H9 (cell line): Measurements from ENCODE around the gene TMC1. TPM values are rescaled to one million over a fixed set of nuclear protein-coding genes. Genes with fewer than 3 reads are reported as not detected.

Source experiments
- DNase-seq: peaks from one replicate; pipeline ENCODE4 v3.0.0-alpha.2; 2017
- H2AFZ ChIP-seq: one replicate; pipeline ENCODE4 v1.6.1; 2013; ENCODE audit warnings: mild to moderate bottlenecking, low read length, control low read depth, moderate library complexity
- H2AK5ac ChIP-seq: 2 replicates; pipeline ENCODE4 v1.6.1; 2013; ENCODE audit warnings: low read length, control low read depth, mixed read lengths; ENCODE audit not compliant: insufficient read length
- H2BK120ac ChIP-seq: one replicate; pipeline ENCODE4 v1.6.1; 2013; ENCODE audit warnings: low read depth, mild to moderate bottlenecking, low read length, control low read depth, inconsistent platforms; ENCODE audit not compliant: poor library complexity, severe bottlenecking
- H2BK12ac ChIP-seq: 2 replicates; pipeline ENCODE4 v1.6.1; 2013; ENCODE audit warnings: low read length, control low read depth, mixed read lengths, low read depth; ENCODE audit not compliant: insufficient read length
- H2BK15ac ChIP-seq: 2 replicates; pipeline ENCODE4 v1.6.1; 2013; ENCODE audit warnings: low read depth, low read length, control low read depth
- H2BK20ac ChIP-seq: one replicate; pipeline ENCODE4 v1.6.1; 2013; ENCODE audit warnings: low read depth, mild to moderate bottlenecking, low read length, control low read depth, inconsistent platforms; ENCODE audit not compliant: poor library complexity, severe bottlenecking
- H2BK5ac ChIP-seq: 2 replicates; pipeline ENCODE4 v1.6.1; 2013; ENCODE audit warnings: low read length, control low read depth, mixed read lengths; ENCODE audit not compliant: insufficient read length
- H3K14ac ChIP-seq: 2 replicates; pipeline ENCODE4 v1.6.1; 2013; ENCODE audit warnings: low read length, control low read depth; ENCODE audit not compliant: insufficient read depth
- H3K18ac ChIP-seq: 2 replicates; pipeline ENCODE4 v1.6.1; 2013; ENCODE audit warnings: low read depth, mild to moderate bottlenecking, mixed read lengths, low read length, control low read depth; ENCODE audit not compliant: insufficient read length
- H3K23ac ChIP-seq: 2 replicates; pipeline ENCODE4 v1.6.1; 2013; ENCODE audit warnings: low read length, control low read depth, mixed read lengths, low read depth; ENCODE audit not compliant: insufficient read length
- H3K23me2 ChIP-seq: 2 replicates; pipeline ENCODE4 v1.6.1; 2013; ENCODE audit warnings: low read depth, mild to moderate bottlenecking, mixed read lengths, low read length, control low read depth; ENCODE audit not compliant: insufficient read length, poor library complexity, severe bottlenecking
- H3K27ac ChIP-seq: 2 replicates; pipeline ENCODE4 v1.5.1; 2013; ENCODE audit warnings: low read length, control low read depth, mixed read lengths, low read depth; ENCODE audit not compliant: insufficient read length
- H3K27me3 ChIP-seq: 2 replicates; pipeline ENCODE4 v1.6.1; 2013; ENCODE audit warnings: low read length, control low read depth, inconsistent platforms; ENCODE audit not compliant: insufficient read depth
- H3K4ac ChIP-seq: 2 replicates; pipeline ENCODE4 v1.6.1; 2013; ENCODE audit warnings: low read depth, mild to moderate bottlenecking, control low read depth, inconsistent platforms, low read length, moderate library complexity
- H3K4me1 ChIP-seq: 2 replicates; pipeline ENCODE4 v1.6.1; 2013; ENCODE audit warnings: low read length, control low read depth, inconsistent platforms; ENCODE audit not compliant: insufficient read depth
- H3K4me2 ChIP-seq: 2 replicates; pipeline ENCODE4 v1.6.1; 2013; ENCODE audit warnings: low read length, control low read depth, mixed read lengths; ENCODE audit not compliant: insufficient read length, insufficient read depth
- H3K56ac ChIP-seq: 2 replicates; pipeline ENCODE4 v1.6.1; 2013; ENCODE audit warnings: low read depth, mild to moderate bottlenecking, mixed read lengths, low read length, control low read depth; ENCODE audit not compliant: insufficient read length
- H3K79me1 ChIP-seq: 2 replicates; pipeline ENCODE4 v1.6.1; 2013; ENCODE audit warnings: low read depth, mild to moderate bottlenecking, moderate library complexity, low read length, control low read depth, inconsistent platforms; ENCODE audit not compliant: insufficient read depth, poor library complexity, severe bottlenecking
- H3K79me2 ChIP-seq: 2 replicates; pipeline ENCODE4 v1.6.1; 2013; ENCODE audit warnings: low read length, control low read depth, inconsistent platforms; ENCODE audit not compliant: insufficient read depth
- H3K9ac ChIP-seq: 2 replicates; pipeline ENCODE4 v1.6.1; 2013; ENCODE audit warnings: low read length, control low read depth, mixed read lengths; ENCODE audit not compliant: insufficient read length; ENCODE audit errors: extremely low read depth
- H3K9me3 ChIP-seq: one replicate; pipeline ENCODE4 v1.6.1; 2013; ENCODE audit warnings: low read depth, low read length, inconsistent platforms; ENCODE audit not compliant: control insufficient read depth
- H3T11ph ChIP-seq: one replicate; pipeline ENCODE4 v1.6.1; 2013; ENCODE audit warnings: mild to moderate bottlenecking, low read length, control low read depth, inconsistent platforms
- H4K20me1 ChIP-seq: one replicate; pipeline ENCODE4 v1.6.1; 2013; ENCODE audit not compliant: control insufficient read depth, insufficient read length, insufficient read depth
- H4K5ac ChIP-seq: 2 replicates; pipeline ENCODE4 v1.6.1; 2013; ENCODE audit warnings: low read depth, mild to moderate bottlenecking, mixed read lengths, low read length, control low read depth; ENCODE audit not compliant: insufficient read length
- H4K8ac ChIP-seq: replicated peaks from 2 replicates; pipeline ENCODE4 v1.6.1; 2013; ENCODE audit warnings: low read length, control low read depth, mixed read lengths, low read depth; ENCODE audit not compliant: insufficient read length
- H4K91ac ChIP-seq: 2 replicates; pipeline ENCODE4 v1.6.1; 2013; ENCODE audit warnings: low read depth, mild to moderate bottlenecking, moderate library complexity, mixed read lengths, low read length, control low read depth; ENCODE audit not compliant: insufficient read length
- H3K27ac Mint-ChIP-seq, 3 experiments: 2 replicates in 2 of 3; 3 replicates in 1 of 3; pipeline ENCODE4 v1.8.0; 2020 to 2021; ENCODE audit warnings: mixed read lengths in 3 of 3, mild to moderate bottlenecking in 1 of 3, moderate library complexity in 1 of 3
- H3K27me3 Mint-ChIP-seq: 2 replicates; pipeline ENCODE4 v1.8.0; 2021; ENCODE audit warnings: low read depth, mild to moderate bottlenecking, moderate library complexity, mixed read lengths
- H3K36me3 Mint-ChIP-seq, 3 experiments: 2 replicates in 2 of 3; 3 replicates in 1 of 3; pipeline ENCODE4 v1.8.0; 2020 to 2021; ENCODE audit warnings: low read depth in 3 of 3, mixed read lengths in 3 of 3; ENCODE audit not compliant: insufficient read depth in 1 of 3
- H3K4me1 Mint-ChIP-seq, 2 experiments: 2 replicates each; pipeline ENCODE4 v1.8.0; 2020; ENCODE audit warnings: mixed read lengths in 2 of 2
- H3K4me3 Mint-ChIP-seq, 2 experiments: 2 replicates in 1 of 2; 3 replicates in 1 of 2; pipeline ENCODE4 v1.8.0; 2020 to 2021; ENCODE audit warnings: mild to moderate bottlenecking in 2 of 2, mixed read lengths in 2 of 2, moderate library complexity in 1 of 2
- H3K9me3 Mint-ChIP-seq, 2 experiments: 2 replicates in 1 of 2; 3 replicates in 1 of 2; pipeline ENCODE4 v1.8.0; 2020; ENCODE audit warnings: mild to moderate bottlenecking in 2 of 2, mixed read lengths in 2 of 2, moderate library complexity in 1 of 2
- WGBS: extraction: QIAGEN DNeasy Blood & Tissue Kit; methylation state at CpG from one replicate; pipeline ENCODE4 v1.1.7; 2013; ENCODE audit warnings: missing lambda C conversion rate, low lambda C conversion rate, mixed read lengths; ENCODE audit not compliant: insufficient read length; ENCODE audit errors: extremely low coverage; 5-methylcytosine and 5-hydroxymethylcytosine counted together
- total RNA-seq: library from RNA; stranded (reverse); gene quantifications from 2 replicates; pipeline ENCODE4 v1.2.1, GENCODE V29; 2021
- TF ChIP-seq, protein P1 (sequence below): fragments of 200-600 bp; sonication (generic); conservative IDR thresholded peaks from 3 replicates; pipeline ENCODE4 v1.8.0; 2021; ENCODE audit warnings: antibody characterized with exemption, mild to moderate bottlenecking

Gene TMC1
- total RNA-seq, 1 experiment from 2014 or later, result 2.4 TPM

GRCh38 chr9:72600671-72601070, 79.3 kb downstream of the TMC1 start:
- no peaks in the 10 kb centered on the region for H3K27me3 Mint-ChIP-seq
- DNase-seq, result no peak
- Histone ChIP-seq H4K8ac (no peak overlapping the region), H3K27me3 (no peaks in the 10 kb centered on the region), H3T11ph (no peak overlapping the region), H4K5ac (no peak overlapping the region), H2AFZ (no peak overlapping the region), H2BK5ac (no peak overlapping the region), H3K14ac (no peak overlapping the region), H2AK5ac (no peak overlapping the region), H3K56ac (no peak overlapping the region), H3K79me2 (no peaks in the 10 kb centered on the region), H3K23me2 (no peaks in the 10 kb centered on the region), H3K18ac (no peak overlapping the region), H4K20me1 (no peaks in the 10 kb centered on the region), H2BK20ac (no peak overlapping the region), H3K9ac (no peak overlapping the region), H3K27ac (no peak overlapping the region), H3K23ac (no peak overlapping the region), H3K4me1 (0 out of 2 replicates have a peak, but pooled peaks cover 3% of the 10 kb centered on the region), H3K79me1 (no peaks in the 10 kb centered on the region), H2BK120ac (no peak overlapping the region), H2BK12ac (no peak overlapping the region), H3K9me3 (no peaks in the 10 kb centered on the region), H3K4ac (no peak overlapping the region), H3K4me2 (no peak overlapping the region), H4K91ac (no peak overlapping the region), H2BK15ac (no peak overlapping the region)
- TF ChIP-seq, protein P1, sequence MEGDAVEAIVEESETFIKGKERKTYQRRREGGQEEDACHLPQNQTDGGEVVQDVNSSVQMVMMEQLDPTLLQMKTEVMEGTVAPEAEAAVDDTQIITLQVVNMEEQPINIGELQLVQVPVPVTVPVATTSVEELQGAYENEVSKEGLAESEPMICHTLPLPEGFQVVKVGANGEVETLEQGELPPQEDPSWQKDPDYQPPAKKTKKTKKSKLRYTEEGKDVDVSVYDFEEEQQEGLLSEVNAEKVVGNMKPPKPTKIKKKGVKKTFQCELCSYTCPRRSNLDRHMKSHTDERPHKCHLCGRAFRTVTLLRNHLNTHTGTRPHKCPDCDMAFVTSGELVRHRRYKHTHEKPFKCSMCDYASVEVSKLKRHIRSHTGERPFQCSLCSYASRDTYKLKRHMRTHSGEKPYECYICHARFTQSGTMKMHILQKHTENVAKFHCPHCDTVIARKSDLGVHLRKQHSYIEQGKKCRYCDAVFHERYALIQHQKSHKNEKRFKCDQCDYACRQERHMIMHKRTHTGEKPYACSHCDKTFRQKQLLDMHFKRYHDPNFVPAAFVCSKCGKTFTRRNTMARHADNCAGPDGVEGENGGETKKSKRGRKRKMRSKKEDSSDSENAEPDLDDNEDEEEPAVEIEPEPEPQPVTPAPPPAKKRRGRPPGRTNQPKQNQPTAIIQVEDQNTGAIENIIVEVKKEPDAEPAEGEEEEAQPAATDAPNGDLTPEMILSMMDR, result no peak
- no peaks in the 10 kb centered on the region for H3K9me3 Mint-ChIP-seq
- H3K27ac Mint-ChIP-seq, result no peak overlapping the region
- no peak overlapping the region for H3K4me3 Mint-ChIP-seq
- H3K4me1 Mint-ChIP-seq, result peaks cover 8 to 16% of the 10 kb centered on the region in 2 experiments
- no peaks in the 10 kb centered on the region for H3K36me3 Mint-ChIP-seq
- WGBS, result no CpG with 5 or more reads among the region's 3 CpGs
